Measurements from ENCODE around the gene CTNNA1. TPM values are rescaled to one million over a fixed set of nuclear protein-coding genes. Genes with fewer than 3 reads are reported as not detected.

Gene CTNNA1
- total RNA-seq, 3 donors from 2014 or later, result 347 to 457 (median 380) TPM

DNA sequence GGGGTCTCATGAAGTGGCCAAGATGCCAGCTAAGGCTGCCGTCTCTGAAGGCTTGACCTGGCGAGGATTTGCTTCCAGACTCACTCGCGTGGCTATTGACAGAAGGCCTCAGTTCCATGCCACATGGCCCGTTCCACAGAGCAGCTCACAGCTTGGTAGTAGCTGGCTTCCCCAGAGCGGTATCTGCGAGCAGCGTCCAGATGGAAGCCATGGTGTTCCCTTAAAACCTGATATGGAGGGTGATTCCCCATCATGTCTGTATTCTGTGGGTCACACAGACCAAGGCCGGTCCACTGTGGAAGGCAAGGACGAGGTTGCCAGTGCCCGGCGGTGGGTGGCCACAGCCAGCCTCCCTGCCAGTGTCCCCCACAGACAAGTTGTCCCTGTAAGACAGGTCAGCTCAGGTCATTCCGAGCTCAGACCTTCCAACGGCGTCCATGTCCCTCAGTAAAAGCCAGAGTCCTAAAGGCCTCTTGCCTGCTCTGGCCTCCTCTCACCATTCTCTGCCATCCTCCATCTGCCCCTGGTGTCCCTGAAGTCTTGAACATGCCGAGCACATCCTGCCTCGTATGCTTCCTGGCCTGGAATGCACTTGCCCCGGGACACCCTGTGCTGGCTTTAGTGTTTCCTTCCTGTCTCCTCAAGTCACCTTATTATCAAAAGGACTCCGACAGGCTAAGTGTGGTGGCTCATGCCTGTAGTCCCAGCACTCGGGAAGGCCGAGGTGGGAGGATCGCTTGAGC lies 183.2 kb downstream of the CTNNA1 start:
- no peak for ATAC-seq
- H3K4me1 ChIP-seq (ENCODE audit: low read depth), result no peaks in the 10 kb centered on the region
- intact Hi-C loops (cut with DNase I, micrococcal nuclease), result no loop called here
- no peaks in the 10 kb centered on the region for H3K9me3 ChIP-seq
- H3K36me3 ChIP-seq (ENCODE audit: low read depth), result peaks cover 5% of the 10 kb centered on the region
- no peak overlapping the region for H3K4me3 ChIP-seq
- no peak for DNase-seq
- TF ChIP-seq, protein P1, sequence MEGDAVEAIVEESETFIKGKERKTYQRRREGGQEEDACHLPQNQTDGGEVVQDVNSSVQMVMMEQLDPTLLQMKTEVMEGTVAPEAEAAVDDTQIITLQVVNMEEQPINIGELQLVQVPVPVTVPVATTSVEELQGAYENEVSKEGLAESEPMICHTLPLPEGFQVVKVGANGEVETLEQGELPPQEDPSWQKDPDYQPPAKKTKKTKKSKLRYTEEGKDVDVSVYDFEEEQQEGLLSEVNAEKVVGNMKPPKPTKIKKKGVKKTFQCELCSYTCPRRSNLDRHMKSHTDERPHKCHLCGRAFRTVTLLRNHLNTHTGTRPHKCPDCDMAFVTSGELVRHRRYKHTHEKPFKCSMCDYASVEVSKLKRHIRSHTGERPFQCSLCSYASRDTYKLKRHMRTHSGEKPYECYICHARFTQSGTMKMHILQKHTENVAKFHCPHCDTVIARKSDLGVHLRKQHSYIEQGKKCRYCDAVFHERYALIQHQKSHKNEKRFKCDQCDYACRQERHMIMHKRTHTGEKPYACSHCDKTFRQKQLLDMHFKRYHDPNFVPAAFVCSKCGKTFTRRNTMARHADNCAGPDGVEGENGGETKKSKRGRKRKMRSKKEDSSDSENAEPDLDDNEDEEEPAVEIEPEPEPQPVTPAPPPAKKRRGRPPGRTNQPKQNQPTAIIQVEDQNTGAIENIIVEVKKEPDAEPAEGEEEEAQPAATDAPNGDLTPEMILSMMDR (IDR thresholded peaks at IDR 0.05), result no peak

DNA sequence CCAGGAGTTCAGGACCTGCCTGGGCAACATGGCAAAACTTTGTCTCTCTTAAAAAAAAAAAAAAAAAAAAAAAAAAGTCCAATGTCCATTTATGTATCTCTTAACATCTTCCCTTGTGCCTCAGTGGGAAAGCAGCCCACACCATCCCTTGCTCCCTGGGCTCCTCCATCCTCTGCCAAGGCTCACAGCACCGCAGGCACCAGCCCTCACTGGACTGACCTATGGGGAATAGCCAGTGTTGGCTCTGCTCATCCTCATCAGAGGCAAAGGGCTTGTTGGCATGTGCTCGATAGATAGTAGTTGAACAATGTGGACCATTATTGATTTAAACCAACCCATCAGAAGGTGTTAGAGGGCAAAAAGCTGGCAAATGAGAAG lies 183.7 kb downstream of the CTNNA1 start:
- Histone ChIP-seq H3K36me3 (ENCODE audit: low read depth) (peaks cover 5% of the 10 kb centered on the region), H3K9me3 (no peaks in the 10 kb centered on the region), H3K4me1 (ENCODE audit: low read depth) (no peaks in the 10 kb centered on the region), H3K4me3 (no peak overlapping the region)
- DNase-seq (no peak), ATAC-seq (peak; percentile 5)
- TF ChIP-seq, protein P1 (IDR thresholded peaks at IDR 0.05), result no peak
- intact Hi-C loops (cut with DNase I, micrococcal nuclease), result no loop called here

DNA sequence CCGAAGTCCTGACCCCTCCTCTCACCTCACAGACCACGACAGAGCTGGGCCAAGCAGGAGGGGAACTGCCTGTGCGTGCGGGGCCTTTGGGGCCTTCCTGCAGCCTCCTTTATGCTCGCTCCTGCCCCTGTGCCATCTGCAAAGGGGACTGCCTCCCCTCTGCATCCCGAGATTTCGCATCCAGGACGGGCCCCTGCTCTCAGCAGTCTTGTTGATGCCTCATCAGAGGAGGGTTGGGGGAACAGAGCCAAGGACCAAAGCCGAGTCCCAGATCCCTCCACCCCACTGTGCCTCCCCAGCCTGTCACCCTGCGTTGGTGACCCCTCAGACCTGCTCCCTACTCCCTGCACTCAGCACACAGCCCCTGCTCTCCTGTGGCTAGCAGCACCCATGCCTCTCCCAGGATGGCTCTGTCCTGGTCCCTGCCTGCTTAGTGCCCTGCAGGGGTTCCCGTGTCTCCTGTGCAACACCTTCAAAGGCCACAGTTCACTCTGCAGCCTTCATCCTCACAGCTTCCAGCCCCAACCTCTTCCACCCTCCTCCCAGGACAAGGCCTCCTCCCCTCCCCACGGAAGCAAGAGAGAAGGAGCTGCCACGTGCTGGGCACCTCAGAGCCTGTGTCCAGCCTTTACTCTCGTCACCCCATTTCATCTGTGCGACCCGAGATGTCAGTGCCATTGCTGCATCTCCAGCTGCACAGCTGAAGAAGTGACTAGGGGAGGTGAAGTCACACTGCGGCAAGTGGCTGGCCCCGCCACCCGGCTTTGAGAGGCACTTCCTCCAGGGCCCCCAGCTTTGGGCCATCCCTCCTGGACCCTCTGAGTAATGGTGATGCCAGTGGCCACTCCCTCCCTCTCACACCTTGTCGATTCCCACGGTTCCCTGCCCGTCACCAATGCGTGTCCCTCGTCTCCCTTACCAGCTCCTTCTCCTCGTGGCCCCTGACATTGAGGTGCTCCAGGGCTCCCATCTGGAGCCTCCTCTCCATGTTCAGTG lies 184.5 kb downstream of the CTNNA1 start:
- DNase-seq (peak in 1 of 3 donors; percentile 36), ATAC-seq (peak; percentile 37)
- Histone ChIP-seq H3K4me3 (no peak overlapping the region), H3K36me3 (ENCODE audit: low read depth) (peaks cover under 1% of the 10 kb centered on the region), H3K9me3 (no peaks in the 10 kb centered on the region), H3K4me1 (ENCODE audit: low read depth) (no peaks in the 10 kb centered on the region)
- TF ChIP-seq, protein P1 (IDR thresholded peaks at IDR 0.05), result no peak
- intact Hi-C loops (cut with DNase I, micrococcal nuclease), result no loop called here

DNA sequence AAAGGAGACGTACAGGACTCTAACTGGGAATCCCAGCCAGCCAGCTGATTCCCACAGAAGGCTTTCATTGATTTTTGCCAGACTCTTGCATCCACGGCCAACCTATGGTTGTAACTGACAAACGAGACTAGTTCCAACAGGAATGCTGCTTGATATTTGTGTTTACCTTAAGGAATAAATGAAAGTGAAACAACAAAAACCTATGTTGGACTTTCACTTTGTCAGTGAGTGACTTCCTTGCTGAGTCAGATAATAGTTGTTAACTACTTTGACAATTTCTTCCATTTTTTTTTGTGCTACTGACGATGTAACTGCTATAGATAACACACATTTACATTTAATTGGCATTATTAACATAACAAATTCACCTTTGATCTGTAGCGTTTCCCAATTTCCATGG lies 185.3 kb downstream of the CTNNA1 start:
- Histone ChIP-seq H3K4me3 (no peak overlapping the region), H3K4me1 (ENCODE audit: low read depth) (no peaks in the 10 kb centered on the region), H3K9me3 (no peaks in the 10 kb centered on the region), H3K36me3 (ENCODE audit: low read depth) (no peaks in the 10 kb centered on the region)
- DNase-seq (no peak), ATAC-seq (peak; percentile 59)
- TF ChIP-seq, protein P1 (IDR thresholded peaks at IDR 0.05), result no peak
- intact Hi-C loops (cut with DNase I, micrococcal nuclease), result no loop called here

DNA sequence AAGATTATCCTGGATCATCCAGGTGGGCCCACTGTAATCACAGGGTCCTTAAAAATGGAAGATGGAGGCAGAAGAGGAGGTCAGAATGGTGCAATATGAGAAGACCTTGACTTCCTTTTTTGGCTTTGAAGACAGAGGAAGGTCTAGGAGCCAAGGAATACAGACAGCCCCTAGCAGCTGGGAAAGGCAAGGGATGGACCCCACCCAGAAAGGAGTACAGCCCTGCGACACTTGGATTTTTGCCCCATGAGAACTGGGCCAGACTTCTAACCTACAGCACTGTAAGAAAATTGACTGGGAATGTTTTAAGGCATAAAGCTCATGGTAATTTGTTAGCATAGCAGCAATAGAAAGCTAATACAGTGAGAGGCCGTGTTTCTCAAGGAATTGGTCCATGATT lies 188.8 kb downstream of the CTNNA1 start:
- Histone ChIP-seq H3K4me1 (ENCODE audit: low read depth) (no peaks in the 10 kb centered on the region), H3K36me3 (ENCODE audit: low read depth) (no peaks in the 10 kb centered on the region), H3K9me3 (no peaks in the 10 kb centered on the region), H3K4me3 (no peak overlapping the region)
- DNase-seq (no peak), ATAC-seq (no peak)
- TF ChIP-seq, protein P1 (IDR thresholded peaks at IDR 0.05), result no peak
- intact Hi-C loops (cut with DNase I, micrococcal nuclease), result no loop called here

Measured in mucosa of descending colon (tissue), 3 donors.